GM21786 (cell line): ENCODE measurements around the gene TGM2.

Experiments
- ATAC-seq: cut with Tn5 transposase; IDR thresholded peaks from one replicate; pipeline ENCODE4 v1.9.1; 2021; ENCODE audit not compliant: unreplicated experiment

The TGM2 gene

GRCh38 chr20:38199501-38200390, 34.7 kb upstream of the TGM2 start:
- ATAC-seq = no peak

- no peak for ATAC-seq
These were observed 33.3 kb upstream of the TGM2 start for GRCh38 chr20:38198238-38198861.

GRCh38 chr20:38197619-38198018, 32.5 kb upstream of the TGM2 start:
- ATAC-seq = no peak

GRCh38 chr20:38197217-38197616, 32.1 kb upstream of the TGM2 start:
- ATAC-seq = no peak

GRCh38 chr20:38196592-38196991, 31.5 kb upstream of the TGM2 start:
- ATAC-seq = no peak

DNA sequence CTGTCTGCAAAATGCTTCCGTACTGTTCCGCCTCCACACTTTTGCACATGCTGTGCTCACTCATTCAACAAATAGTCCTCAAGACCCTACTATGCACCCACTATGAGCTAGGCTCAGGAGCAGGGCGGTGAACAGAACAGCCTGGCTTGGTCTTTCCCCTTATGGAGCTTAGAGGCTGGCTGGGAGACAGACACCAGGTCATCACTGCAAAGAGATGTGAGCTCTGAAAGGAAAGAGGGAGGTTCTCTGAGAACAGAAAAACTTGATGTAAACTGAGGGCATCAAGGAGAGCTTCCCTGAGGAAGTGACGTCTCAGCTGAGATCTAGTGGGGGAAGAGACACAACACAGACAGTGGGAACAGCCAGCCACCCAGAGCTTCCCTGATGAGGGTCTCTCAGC, 31.0 kb upstream of the TGM2 start:
- no peak for ATAC-seq

GRCh38 chr20:38195521-38195920, 30.5 kb upstream of the TGM2 start:
- no peak for ATAC-seq

GRCh38 chr20:38194971-38195504, 30.0 kb upstream of the TGM2 start:
- no peak for ATAC-seq

- ATAC-seq = no peak
These were observed 28.6 kb upstream of the TGM2 start for GRCh38 chr20:38193586-38194105.

DNA sequence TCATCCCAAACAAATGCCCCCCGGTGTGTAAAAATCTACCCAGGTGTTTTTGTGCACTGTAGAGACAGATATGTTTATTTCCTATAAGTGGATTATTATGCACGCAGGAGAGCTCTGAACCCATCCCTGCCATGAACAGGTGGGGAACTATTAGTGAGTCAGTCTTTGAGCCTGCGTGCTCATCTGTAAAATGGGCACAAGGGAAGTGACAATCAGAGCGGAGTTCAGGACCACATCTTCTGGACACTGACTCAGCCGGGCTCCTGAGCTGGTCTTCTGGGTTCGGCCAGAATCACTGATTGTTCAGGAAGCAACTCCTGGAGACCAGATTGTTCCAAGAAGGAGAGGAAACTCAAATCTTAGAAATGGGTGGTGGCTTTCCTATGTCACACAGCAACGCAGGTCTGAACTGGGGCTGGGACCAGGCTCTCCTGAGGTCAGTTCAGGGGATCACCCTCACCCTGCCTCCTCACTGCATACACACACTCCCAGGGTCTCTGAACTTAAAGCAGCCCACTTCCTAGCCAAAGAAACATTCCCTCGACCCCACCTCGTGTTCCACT, 27.3 kb upstream of the TGM2 start:
- ATAC-seq = no peak

- no peak for ATAC-seq
These were observed 26.6 kb upstream of the TGM2 start for GRCh38 chr20:38191654-38192053.

GRCh38 chr20:38190936-38191371, 25.9 kb upstream of the TGM2 start:
- no peak for ATAC-seq

GRCh38 chr20:38190166-38190565, 25.1 kb upstream of the TGM2 start:
- ATAC-seq = no peak

DNA sequence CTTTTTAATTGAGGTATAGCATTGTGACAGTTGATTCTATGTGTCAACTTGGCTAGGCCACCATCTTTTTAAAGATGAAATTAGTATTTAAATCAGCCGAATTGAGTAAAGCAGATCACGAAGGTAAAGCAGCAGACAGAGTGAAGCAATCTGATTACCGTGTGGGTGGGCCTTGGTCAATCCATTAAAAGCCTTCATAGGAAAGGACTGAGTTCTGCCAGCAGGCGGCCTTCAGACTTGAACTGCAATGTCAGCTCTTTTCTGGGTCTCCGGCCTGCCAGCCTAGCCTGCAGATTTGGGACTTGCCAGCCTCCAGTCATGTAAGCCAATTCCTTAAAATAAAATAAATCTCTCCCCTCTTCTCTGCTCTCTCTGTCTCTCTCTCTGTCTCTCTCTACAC, 22.4 kb upstream of the TGM2 start:
- no peak for ATAC-seq

DNA sequence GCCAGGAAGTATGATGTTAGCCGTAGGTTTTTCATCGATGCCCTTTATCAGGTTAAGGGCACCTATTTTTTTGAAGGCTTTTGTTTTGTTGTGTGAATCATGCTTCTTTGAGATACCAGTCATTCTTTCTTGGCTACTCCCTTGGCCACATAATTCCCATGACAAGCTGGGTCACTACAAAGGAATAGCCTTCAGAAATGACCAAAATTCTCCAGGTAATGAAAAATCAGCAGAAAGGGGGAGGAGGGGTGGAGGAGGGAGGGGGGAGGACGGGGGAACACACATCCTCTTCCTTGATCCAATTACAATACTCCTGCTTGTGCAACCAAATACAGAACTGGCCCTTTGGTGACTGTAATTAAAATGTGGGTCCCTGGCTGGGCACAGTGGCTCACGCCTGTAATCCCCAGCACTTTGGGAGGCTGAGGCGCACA, 21.7 kb upstream of the TGM2 start:
- no peak for ATAC-seq

GRCh38 chr20:38184101-38184500, 19.0 kb upstream of the TGM2 start:
- ATAC-seq = no peak

DNA sequence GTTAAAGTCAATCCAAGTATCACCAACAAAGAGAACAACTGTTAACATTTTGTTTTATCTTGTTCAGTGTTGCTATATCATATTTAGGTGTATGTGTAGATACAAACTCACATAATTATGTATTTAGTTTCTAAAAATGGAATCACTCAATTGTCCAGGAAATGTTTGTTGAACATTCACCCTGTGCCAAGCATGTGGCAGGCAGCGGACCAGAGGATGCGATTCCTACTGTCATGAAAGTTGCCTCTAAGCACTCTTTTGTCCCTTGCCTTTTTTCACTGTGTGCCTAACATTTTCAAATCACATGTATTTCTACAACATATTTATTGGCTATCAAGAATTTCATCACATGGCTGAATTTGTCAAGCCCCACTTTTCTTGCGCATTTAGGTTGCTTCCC, 16.9 kb upstream of the TGM2 start:
- no peak for ATAC-seq

GRCh38 chr20:38181207-38181801, 16.2 kb upstream of the TGM2 start:
- ATAC-seq = peak; percentile 82

GRCh38 chr20:38180781-38181180, 15.7 kb upstream of the TGM2 start:
- ATAC-seq = no peak

DNA sequence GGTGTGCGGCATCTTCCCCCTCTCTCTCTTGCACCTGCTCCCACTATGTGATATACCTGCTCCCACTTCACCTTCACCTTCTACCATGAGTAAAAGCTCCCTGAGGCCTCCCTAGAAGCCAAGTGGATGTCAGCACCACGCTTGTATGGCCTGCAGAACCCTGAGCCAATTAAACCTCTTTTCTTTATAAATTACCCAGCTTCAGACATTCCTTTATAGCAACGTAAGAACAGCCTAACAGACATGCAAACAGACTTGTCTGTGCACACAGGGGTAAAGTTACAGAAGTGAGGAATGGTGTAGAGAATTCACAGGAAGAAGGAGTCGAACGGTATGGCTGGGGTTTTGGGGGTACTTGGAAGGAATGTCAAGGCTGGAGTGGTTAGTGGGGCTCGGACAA, 14.8 kb upstream of the TGM2 start:
- no peak for ATAC-seq

- ATAC-seq = no peak
These were observed 13.5 kb upstream of the TGM2 start for GRCh38 chr20:38178581-38178980.
